OCI-M2 (cell line): ENCODE results near the gene RAD9A.
"Not testable (repeated sequence)": the region's sequence is repeated elsewhere in the genome, so short reads cannot be mapped to it uniquely, and the experiment has no call there.

Experiments used
- DNase-seq: peaks from one replicate; lab custom pipeline; 2025; ENCODE audit not compliant: unreplicated experiment; lab: John Stamatoyannopoulos, UW

RAD9A gene

GRCh38 chr11:67393990-67394389 lies 2.2 kb downstream of the RAD9A start:
- DNase-seq: no peak

- no peak for DNase-seq
Measured at GRCh38 chr11:67395555-67396258, 3.9 kb downstream of the RAD9A start.

- DNase-seq: no peak
Measured at GRCh38 chr11:67396259-67396581, 4.4 kb downstream of the RAD9A start.

GRCh38 chr11:67396587-67397389 lies 5.0 kb downstream of the RAD9A start:
- no peak for DNase-seq

- DNase-seq: no peak
Measured at GRCh38 chr11:67397536-67397935, 5.8 kb downstream of the RAD9A start.

- no peak for DNase-seq
Measured at GRCh38 chr11:67397986-67398660, 6.3 kb downstream of the RAD9A start.

DNA sequence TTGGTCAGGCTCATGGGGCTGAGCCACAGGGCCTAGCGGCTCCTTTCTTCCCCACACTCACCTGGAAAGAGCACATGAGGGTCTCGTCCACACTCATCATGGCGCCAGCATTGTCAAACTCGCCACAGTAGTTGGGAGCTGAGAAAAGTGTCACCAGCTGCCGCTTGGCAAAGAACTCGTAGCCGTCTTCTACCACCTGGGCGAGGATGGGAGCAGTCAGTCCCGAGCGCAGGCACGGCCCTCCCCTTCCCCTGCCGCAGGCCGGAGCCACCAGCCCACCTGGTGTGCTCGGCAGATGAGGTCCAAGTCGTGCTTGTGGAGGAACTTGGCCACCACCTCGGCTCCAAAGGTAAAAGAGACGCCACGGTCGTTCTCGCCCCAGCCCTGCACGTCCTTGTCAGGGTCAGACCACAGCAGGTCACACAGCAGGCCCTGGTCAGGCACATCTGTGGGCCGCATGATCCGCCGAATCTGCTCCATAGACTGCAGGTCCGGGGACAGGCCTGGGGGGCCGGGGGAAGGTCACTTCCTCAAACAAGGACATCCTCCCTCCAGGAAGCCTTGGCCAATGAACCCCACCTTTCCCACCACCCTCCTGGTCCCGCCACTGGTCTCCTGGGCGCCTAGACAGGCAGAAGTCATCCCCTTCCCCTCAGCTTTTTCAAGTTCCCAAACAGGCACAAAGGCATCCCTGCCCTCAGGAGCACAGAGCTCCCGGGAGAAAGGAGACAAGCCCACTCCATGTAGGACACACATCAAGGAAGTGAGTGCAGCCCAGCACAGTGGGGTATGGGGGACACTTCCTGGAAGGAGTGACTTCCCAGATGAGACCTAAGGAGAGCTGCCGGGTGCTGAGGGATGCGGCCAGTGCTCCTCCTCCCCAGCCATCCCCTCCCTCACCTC lies 7.1 kb downstream of the RAD9A start:
- no peak for DNase-seq

DNA sequence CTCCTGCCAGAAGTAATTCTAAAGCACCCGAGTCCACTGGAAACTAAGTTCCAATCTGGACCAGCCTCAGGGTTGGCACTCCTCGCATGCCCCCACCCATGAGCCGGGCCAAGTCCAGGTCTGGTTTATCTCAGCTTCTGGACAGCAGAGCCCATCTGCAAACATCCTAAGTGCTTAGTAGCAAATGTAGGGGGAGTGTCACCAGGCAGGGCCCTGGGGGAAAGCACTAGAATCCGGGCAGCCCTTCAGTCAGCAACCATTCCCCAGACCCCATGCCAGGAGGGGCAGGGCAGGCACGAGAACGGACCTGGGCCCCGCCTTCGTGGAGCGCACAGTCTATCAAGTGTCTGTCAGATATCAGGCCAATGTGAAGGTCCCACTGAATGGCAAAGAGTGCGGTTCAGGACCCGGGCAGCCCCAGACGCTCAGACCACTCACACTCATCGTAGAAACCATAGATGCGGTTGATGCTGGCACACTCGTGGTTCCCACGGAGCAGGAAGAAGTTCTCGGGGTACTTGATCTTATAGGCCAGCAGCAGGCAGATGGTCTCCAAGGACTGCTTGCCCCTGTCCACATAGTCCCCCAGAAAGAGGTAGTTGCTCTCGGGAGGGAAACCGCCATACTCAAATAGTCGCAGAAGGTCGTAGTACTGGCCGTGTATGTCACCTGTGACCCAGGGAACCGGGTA lies 8.6 kb downstream of the RAD9A start:
- no peak for DNase-seq

- no peak for DNase-seq
Measured at GRCh38 chr11:67400942-67401494, 9.2 kb downstream of the RAD9A start.

- DNase-seq: peak; percentile 6
Measured at GRCh38 chr11:67401495-67402191, 9.9 kb downstream of the RAD9A start, which contains the start of gene PPP1CA. TSS of gene PPP1CA (minus strand) at chr11:67401858. CDS start at chr11:67401782, 76 bp downstream.

DNA sequence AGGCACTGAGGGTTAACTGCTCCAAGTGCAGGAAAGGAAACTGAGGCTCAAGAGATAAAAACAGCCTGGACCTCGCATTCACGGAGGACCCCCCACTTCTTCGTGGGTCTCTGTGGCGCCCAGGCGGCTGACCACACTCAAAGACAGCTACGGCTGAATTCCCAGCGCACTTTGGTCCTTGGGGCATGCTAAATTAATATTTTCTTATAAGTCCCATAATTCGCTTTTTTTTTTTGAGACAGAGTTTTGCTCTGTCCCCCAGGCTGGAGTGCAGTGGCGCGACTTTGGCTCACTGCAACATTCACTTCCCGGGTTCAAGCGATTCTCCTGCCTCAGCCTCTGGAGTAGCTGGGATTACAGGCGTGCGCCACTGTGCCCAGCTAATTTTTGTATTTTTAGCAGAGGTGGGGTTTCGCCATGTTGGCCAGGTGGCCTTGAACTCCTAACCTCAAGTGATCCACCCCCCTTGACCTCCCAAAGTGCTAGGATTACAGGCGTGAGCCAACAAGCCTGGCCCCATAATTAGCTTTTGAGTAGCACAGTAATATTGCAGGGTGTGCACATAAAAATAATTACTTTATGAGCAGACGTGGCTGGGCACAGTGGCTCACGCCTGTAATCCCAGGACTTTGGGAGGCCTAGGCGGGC lies 10.5 kb downstream of the RAD9A start:
- DNase-seq: not testable (repeated sequence)

- not testable (repeated sequence) for DNase-seq
Measured at GRCh38 chr11:67403085-67403484, 11.3 kb downstream of the RAD9A start.

DNA sequence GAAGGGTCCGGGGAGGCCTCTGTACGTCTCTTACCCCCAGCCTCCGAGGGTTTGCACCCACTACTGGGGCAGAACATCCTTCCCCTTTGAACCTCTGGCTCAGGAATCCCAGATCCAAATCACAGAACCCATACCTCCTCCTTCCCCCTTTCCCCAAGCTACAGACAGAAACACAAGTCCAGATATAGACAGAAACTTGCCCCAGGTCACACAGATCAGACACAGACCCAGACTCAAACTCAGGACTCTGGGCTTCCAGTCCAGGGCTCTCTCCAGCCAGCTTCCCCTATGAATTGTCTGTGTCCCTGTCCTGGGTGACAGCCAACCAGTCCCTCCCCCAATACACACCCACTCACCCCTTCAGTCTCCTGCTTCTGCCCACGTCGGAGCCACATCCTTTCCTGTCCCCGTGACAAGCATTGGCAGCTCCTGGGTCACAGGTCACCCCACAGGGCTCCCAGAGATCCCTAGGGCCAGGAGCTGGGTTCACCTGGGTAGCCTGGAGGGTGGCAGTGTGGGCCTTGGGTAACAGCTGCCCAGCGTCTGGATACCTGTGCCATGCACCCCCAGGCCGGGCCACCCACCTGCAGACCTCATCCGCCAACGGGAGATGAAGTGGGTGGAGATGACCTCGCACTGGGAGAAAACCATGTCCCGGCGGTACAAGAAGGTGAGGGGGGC lies 12.9 kb downstream of the RAD9A start:
- DNase-seq: no peak

- no peak for DNase-seq
Measured at GRCh38 chr11:67405196-67405567, 13.4 kb downstream of the RAD9A start.

DNA sequence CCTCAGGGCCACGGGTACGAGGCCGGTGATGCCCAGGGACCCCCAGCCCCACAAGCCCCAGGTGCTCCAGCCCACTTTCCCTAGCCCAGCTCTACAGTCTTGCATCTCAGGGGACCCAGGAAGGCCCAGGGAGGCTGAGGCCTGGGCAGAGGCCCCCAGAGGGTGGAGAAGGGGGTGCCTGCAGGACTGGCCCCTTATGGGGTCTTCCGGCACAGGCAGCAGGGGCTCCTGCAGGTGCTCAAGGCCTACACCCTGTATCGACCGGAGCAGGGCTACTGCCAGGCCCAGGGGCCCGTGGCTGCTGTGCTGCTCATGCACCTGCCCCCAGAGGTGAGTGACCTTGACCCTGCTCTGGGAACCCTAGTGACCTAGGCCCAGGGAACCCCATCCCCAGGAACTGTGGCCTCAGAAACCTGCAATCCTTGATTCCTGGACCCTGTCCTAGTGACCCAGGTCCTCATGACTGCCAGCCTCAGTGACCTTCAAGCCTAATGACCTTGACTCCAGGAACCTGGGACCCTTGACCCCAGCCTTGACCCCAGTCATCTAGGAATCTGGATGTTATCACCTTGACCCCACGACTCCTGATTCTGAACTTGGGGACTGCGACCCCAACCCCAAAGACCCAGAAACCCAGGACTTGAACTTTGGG lies 14.0 kb downstream of the RAD9A start:
- DNase-seq: no peak

DNA sequence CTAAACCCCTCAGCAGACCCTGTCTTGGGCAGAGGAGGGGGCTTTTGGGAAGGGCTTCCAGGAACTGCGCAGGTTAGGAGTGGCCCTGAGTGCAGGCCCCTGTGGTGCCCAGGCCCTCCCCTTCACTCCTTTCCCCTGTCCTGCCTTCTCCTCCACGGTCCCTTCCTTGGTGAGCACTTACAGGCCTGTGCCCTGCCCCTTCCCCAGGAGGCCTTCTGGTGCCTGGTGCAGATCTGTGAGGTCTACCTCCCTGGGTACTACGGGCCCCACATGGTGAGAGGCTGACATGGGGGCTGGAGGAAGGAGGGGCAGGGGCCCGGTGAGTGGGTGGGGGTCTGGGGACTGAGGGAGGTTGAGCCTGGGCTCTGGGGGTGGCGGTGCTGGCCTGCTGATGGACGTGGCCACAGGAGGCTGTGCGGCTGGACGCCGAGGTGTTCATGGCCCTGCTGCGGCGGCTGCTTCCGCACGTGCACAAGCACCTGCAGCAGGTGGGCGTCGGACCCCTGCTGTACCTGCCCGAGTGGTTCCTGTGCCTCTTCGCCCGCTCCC lies 14.7 kb downstream of the RAD9A start:
- DNase-seq: no peak

DNA sequence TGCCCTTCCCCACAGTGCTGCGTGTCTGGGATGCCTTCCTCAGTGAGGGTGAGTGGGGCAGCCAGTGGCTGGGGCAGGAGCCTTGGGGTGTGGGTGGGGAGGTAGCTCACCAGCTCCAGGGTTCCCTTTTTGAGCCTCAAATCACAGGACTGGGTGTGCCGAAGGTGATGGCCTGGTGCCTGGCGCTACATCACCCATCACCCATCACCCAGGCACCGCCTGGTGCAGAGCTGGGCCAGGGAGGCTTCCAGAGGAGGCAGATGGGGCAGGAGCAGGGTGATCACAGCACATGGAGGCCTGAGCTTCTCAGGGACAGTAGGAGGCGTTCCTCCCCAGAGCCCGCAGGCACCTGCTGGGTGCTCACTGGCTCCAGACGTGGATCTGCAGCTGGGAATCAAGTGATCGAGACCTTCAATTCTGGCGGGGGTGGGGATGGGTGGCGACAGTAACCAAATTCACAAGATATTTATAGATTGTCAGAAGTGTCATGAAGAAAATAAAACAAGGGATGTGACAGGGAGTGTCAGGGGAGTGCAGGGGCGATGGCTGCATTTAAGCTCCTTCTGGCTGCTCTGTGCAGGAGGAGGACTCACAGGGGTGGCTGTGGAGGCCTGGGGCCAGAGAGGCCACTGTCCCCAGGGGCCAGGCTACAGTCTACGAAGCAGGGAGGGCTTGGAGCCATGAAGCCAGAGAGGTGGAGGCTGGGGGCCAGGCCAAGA lies 15.3 kb downstream of the RAD9A start:
- DNase-seq: no peak
